AG09319 (cell line): ENCODE results near the gene MICU2.

ENCODE experiments used
- DNase-seq: peaks from one replicate; pipeline ENCODE4 v3.0.0-alpha.2; 2010; ENCODE audit warnings: low read depth; ENCODE audit errors: extremely low read depth
- CTCF ChIP-seq: IDR thresholded peaks from 2 replicates; pipeline ENCODE4 v1.5.1; 2011; ENCODE audit warnings: low read depth, mild to moderate bottlenecking, inconsistent platforms, low read length, moderate library complexity

MICU2 gene

GRCh38 chr13:21632196-21632595 lies 28.2 kb upstream of the MICU2 start:
- TF ChIP-seq CTCF: no peak
- DNase-seq: no peak

GRCh38 chr13:21625366-21625765 lies 21.4 kb upstream of the MICU2 start:
- TF ChIP-seq CTCF: peak; percentile 18; the same call in 1 of the 2 replicates
- no peak for DNase-seq

GRCh38 chr13:21620861-21621260 lies 16.9 kb upstream of the MICU2 start:
- TF ChIP-seq CTCF: no peak
- DNase-seq: no peak

- no peak for DNase-seq
- no peak for TF ChIP-seq CTCF
Measured at GRCh38 chr13:21619633-21620220, 15.8 kb upstream of the MICU2 start.

GRCh38 chr13:21616880-21617279 lies 12.9 kb upstream of the MICU2 start:
- no peak for TF ChIP-seq CTCF
- DNase-seq: no peak

GRCh38 chr13:21616205-21616866 lies 12.4 kb upstream of the MICU2 start:
- no peak for DNase-seq
- TF ChIP-seq CTCF: no peak

- no peak for TF ChIP-seq CTCF
- DNase-seq: no peak
Measured at GRCh38 chr13:21615427-21615826, 11.5 kb upstream of the MICU2 start.
